Panc1 (cell line): ENCODE measurements around the gene ISYNA1.

Experiments used
- CTCF ChIP-seq: fragments of 450-650 bp; IDR thresholded peaks from 2 replicates; pipeline ENCODE4 v1.5.1; 2017; ENCODE audit warnings: mild to moderate bottlenecking
- POLR2AphosphoS5 ChIP-seq: IDR thresholded peaks from 2 replicates; pipeline ENCODE4 v1.6.1; 2012; ENCODE audit warnings: mild to moderate bottlenecking, low read depth, low read length, moderate library complexity

- TF ChIP-seq CTCF: no peak
- TF ChIP-seq POLR2AphosphoS5: no peak
Measured at GRCh38 chr19:18424890-18425514, 12.9 kb downstream of the ISYNA1 start.
